Subcutaneous abdominal adipose tissue (tissue), 5 donors: ENCODE results near the gene TMEM86A.

ENCODE experiments used
- H3K27ac ChIP-seq: one replicate; pipeline ENCODE4 v1.7.0; 2013; ENCODE audit warnings: low read depth, mild to moderate bottlenecking, inconsistent platforms, low read length, moderate library complexity
- H3K27me3 ChIP-seq, 5 donors: one replicate each; pipeline ENCODE4 v1.7.0; 2013; ENCODE audit warnings: low read length in 5 of 5, inconsistent platforms in 1 of 5; ENCODE audit not compliant: control insufficient read depth in 5 of 5, insufficient read depth in 4 of 5
- H3K36me3 ChIP-seq, 5 donors: one replicate each; pipeline ENCODE4 v1.7.0; 2013; ENCODE audit warnings: low read length in 5 of 5; ENCODE audit not compliant: control insufficient read depth in 5 of 5, insufficient read depth in 5 of 5
- H3K4me1 ChIP-seq, 5 donors: one replicate each; pipeline ENCODE4 v1.7.0; 2013; ENCODE audit warnings: low read length in 5 of 5, mild to moderate bottlenecking in 3 of 5, moderate library complexity in 1 of 5; ENCODE audit not compliant: control insufficient read depth in 5 of 5, insufficient read depth in 5 of 5
- H3K4me3 ChIP-seq, 5 donors: one replicate each; pipeline ENCODE4 v1.7.0; 2013; ENCODE audit warnings: low read length in 5 of 5, low read depth in 1 of 5
- H3K9ac ChIP-seq, 5 donors: one replicate each; pipeline ENCODE4 v1.7.0; 2013; ENCODE audit warnings: low read length in 5 of 5, mild to moderate bottlenecking in 4 of 5, moderate library complexity in 3 of 5
- H3K9me3 ChIP-seq, 5 donors: one replicate each; pipeline ENCODE4 v1.7.0; 2013; ENCODE audit warnings: low read length in 5 of 5; ENCODE audit not compliant: control insufficient read depth in 5 of 5
- donor health status: healthy.
- donor health status: healthy.
- donor health status: healthy.
- donor health status: healthy.
- donor health status: healthy.

The TMEM86A gene

GRCh38 chr11:18731949-18732821 lies 33.6 kb downstream of the TMEM86A start:
- Histone ChIP-seq H3K9me3 (no peaks in the 10 kb centered on the region), H3K36me3 (no peaks in the 10 kb centered on the region), H3K27me3 (peaks cover 0 to 3% (median 0%) of the 10 kb centered on the region in 5 donors), H3K9ac (no peak overlapping the region), H3K4me1 (peaks cover 0 to 6% (median 5%) of the 10 kb centered on the region in 5 donors), H3K4me3 (no peak overlapping the region), H3K27ac (no peak overlapping the region)

GRCh38 chr11:18733202-18733601 lies 34.6 kb downstream of the TMEM86A start:
- H3K9ac ChIP-seq = no peak overlapping the region
- H3K4me1 ChIP-seq = no peaks in the 10 kb centered on the region
- H3K9me3 ChIP-seq = no peaks in the 10 kb centered on the region
- H3K27ac ChIP-seq = no peak overlapping the region
- H3K4me3 ChIP-seq = no peak overlapping the region
- H3K27me3 ChIP-seq = peaks cover 0 to 3% (median 0%) of the 10 kb centered on the region in 5 donors
- H3K36me3 ChIP-seq = no peaks in the 10 kb centered on the region

GRCh38 chr11:18736590-18737148 lies 38.1 kb downstream of the TMEM86A start:
- Histone ChIP-seq H3K4me3 (no peak overlapping the region), H3K4me1 (no peaks in the 10 kb centered on the region), H3K9me3 (no peaks in the 10 kb centered on the region), H3K27ac (no peak overlapping the region), H3K36me3 (no peaks in the 10 kb centered on the region), H3K9ac (no peak overlapping the region), H3K27me3 (peaks cover 0 to 3% (median 0%) of the 10 kb centered on the region in 5 donors)

GRCh38 chr11:18737642-18738041 lies 39.1 kb downstream of the TMEM86A start:
- no peaks in the 10 kb centered on the region for H3K36me3 ChIP-seq
- no peaks in the 10 kb centered on the region for H3K4me1 ChIP-seq
- no peaks in the 10 kb centered on the region for H3K9me3 ChIP-seq
- H3K9ac ChIP-seq = no peak overlapping the region
- peaks cover 0 to 3% (median 0%) of the 10 kb centered on the region in 5 donors for H3K27me3 ChIP-seq
- no peak overlapping the region for H3K4me3 ChIP-seq
- no peak overlapping the region for H3K27ac ChIP-seq

- no peaks in the 10 kb centered on the region for H3K4me1 ChIP-seq
- H3K27ac ChIP-seq = no peak overlapping the region
- peaks cover 0 to 3% (median 0%) of the 10 kb centered on the region in 5 donors for H3K27me3 ChIP-seq
- H3K9me3 ChIP-seq = no peaks in the 10 kb centered on the region
- H3K4me3 ChIP-seq = no peak overlapping the region
- H3K36me3 ChIP-seq = no peaks in the 10 kb centered on the region
- no peak overlapping the region for H3K9ac ChIP-seq
Observed at GRCh38 chr11:18739685-18740084, 41.1 kb downstream of the TMEM86A start.

- Histone ChIP-seq H3K4me1 (no peaks in the 10 kb centered on the region), H3K27me3 (peaks cover 0 to under 1% (median 0%) of the 10 kb centered on the region in 5 donors), H3K9me3 (no peaks in the 10 kb centered on the region), H3K4me3 (no peak overlapping the region), H3K9ac (no peak overlapping the region), H3K36me3 (no peaks in the 10 kb centered on the region), H3K27ac (no peak overlapping the region)
Observed at GRCh38 chr11:18741783-18742182, 43.2 kb downstream of the TMEM86A start.

- Histone ChIP-seq H3K27ac (no peak overlapping the region), H3K36me3 (no peaks in the 10 kb centered on the region), H3K9ac (no peak overlapping the region), H3K9me3 (no peaks in the 10 kb centered on the region), H3K4me1 (no peaks in the 10 kb centered on the region), H3K4me3 (no peak overlapping the region), H3K27me3 (no peaks in the 10 kb centered on the region)
Observed at GRCh38 chr11:18743365-18743764, 44.8 kb downstream of the TMEM86A start.

- Histone ChIP-seq H3K27ac (no peak overlapping the region), H3K4me1 (no peaks in the 10 kb centered on the region), H3K36me3 (no peaks in the 10 kb centered on the region), H3K9ac (no peak overlapping the region), H3K9me3 (no peaks in the 10 kb centered on the region), H3K4me3 (no peak overlapping the region), H3K27me3 (no peaks in the 10 kb centered on the region)
Observed at GRCh38 chr11:18743900-18744514, 45.4 kb downstream of the TMEM86A start.

GRCh38 chr11:18745251-18745650 lies 46.7 kb downstream of the TMEM86A start:
- H3K27me3 ChIP-seq = no peaks in the 10 kb centered on the region
- no peak overlapping the region for H3K9ac ChIP-seq
- H3K9me3 ChIP-seq = no peaks in the 10 kb centered on the region
- no peak overlapping the region for H3K27ac ChIP-seq
- H3K4me1 ChIP-seq = peaks cover 0 to 8% (median 5%) of the 10 kb centered on the region in 5 donors
- H3K4me3 ChIP-seq = no peak overlapping the region
- H3K36me3 ChIP-seq = no peaks in the 10 kb centered on the region

GRCh38 chr11:18748766-18749365 lies 50.3 kb downstream of the TMEM86A start:
- no peaks in the 10 kb centered on the region for H3K27me3 ChIP-seq
- H3K4me1 ChIP-seq = peaks cover 0 to 8% (median 5%) of the 10 kb centered on the region in 5 donors
- H3K36me3 ChIP-seq = no peaks in the 10 kb centered on the region
- no peak overlapping the region for H3K4me3 ChIP-seq
- no peak overlapping the region for H3K9ac ChIP-seq
- H3K9me3 ChIP-seq = no peaks in the 10 kb centered on the region
- H3K27ac ChIP-seq = no peak overlapping the region
